Smooth muscle cell (in vitro differentiated cells): Measurements from ENCODE around the gene PDLIM1. TPM values are rescaled to one million over a fixed set of nuclear protein-coding genes. Genes with fewer than 3 reads are reported as not detected.

ENCODE experiments used
- DNase-seq: peaks from one replicate; lab custom pipeline; 2025; ENCODE audit not compliant: unreplicated experiment; lab: John Stamatoyannopoulos, UW
- H2AFZ ChIP-seq: fragments of 200-600 bp; sonication (generic); 2 replicates; pipeline ENCODE4 v1.6.0; 2016; ENCODE audit warnings: antibody characterized with exemption, low read depth, mild to moderate bottlenecking
- H3F3A ChIP-seq: fragments of 200-600 bp; sonication (generic); 2 replicates; pipeline ENCODE4 v1.6.0; 2017; ENCODE audit warnings: antibody characterized with exemption, low read depth
- H3K27ac ChIP-seq: fragments of 200-600 bp; sonication (generic); 2 replicates; pipeline ENCODE4 v1.5.1; 2016; ENCODE audit warnings: low read depth, mild to moderate bottlenecking
- H3K27me3 ChIP-seq: fragments of 200-600 bp; sonication (generic); 2 replicates; pipeline ENCODE4 v1.6.1; 2016; ENCODE audit warnings: low read depth, mild to moderate bottlenecking
- H3K36me3 ChIP-seq: fragments of 200-600 bp; sonication (generic); 2 replicates; pipeline ENCODE4 v1.5.1; 2016; ENCODE audit warnings: low read depth
- H3K4me1 ChIP-seq: fragments of 200-600 bp; sonication (generic); 2 replicates; pipeline ENCODE4 v1.5.1; 2016; ENCODE audit warnings: low read depth
- H3K4me2 ChIP-seq: fragments of 200-600 bp; sonication (generic); 2 replicates; pipeline ENCODE4 v1.6.0; 2016; ENCODE audit warnings: mild to moderate bottlenecking
- H3K4me3 ChIP-seq: fragments of 200-600 bp; sonication (generic); 2 replicates; pipeline ENCODE4 v1.5.1; 2016; ENCODE audit warnings: mild to moderate bottlenecking
- H3K79me2 ChIP-seq: fragments of 200-600 bp; sonication (generic); 2 replicates; pipeline ENCODE4 v1.6.0; 2016; ENCODE audit warnings: low read depth, mild to moderate bottlenecking
- H3K9ac ChIP-seq: fragments of 200-600 bp; sonication (generic); 2 replicates; pipeline ENCODE4 v1.6.0; 2016; ENCODE audit warnings: low read depth
- H3K9me3 ChIP-seq: fragments of 200-600 bp; sonication (generic); replicated peaks from 2 replicates; pipeline ENCODE4 v1.5.1; 2016; ENCODE audit warnings: low read depth
- H4K20me1 ChIP-seq: fragments of 200-600 bp; sonication (generic); 2 replicates; pipeline ENCODE4 v1.6.0; 2016; ENCODE audit warnings: low read depth
- whole genome bisulfite sequencing: methylation state at CpG from one replicate; pipeline ENCODE4 v1.1.7; 2016; ENCODE audit warnings: low lambda C conversion rate; 5-methylcytosine and 5-hydroxymethylcytosine counted together
- polyA plus RNA-seq: library from polyadenylated mRNA; unstranded; fragments of >200 nt; fragmentation: Nextera tagmentation; extraction: Ambion mirVana; gene quantifications from 2 replicates; pipeline ENCODE4 v1.2.1, GENCODE V29; 2016
- total RNA-seq: library from RNA; depleted of rRNA; stranded (reverse); fragments of >200 nt; gene quantifications from 2 replicates; pipeline ENCODE4 v1.2.3, GENCODE V29; 2014
- TF ChIP-seq, protein P1 (sequence below): fragments of 200-600 bp; sonication (generic); IDR thresholded peaks from 2 replicates; pipeline ENCODE4 v1.5.1; 2017; ENCODE audit warnings: borderline replicate concordance, mild to moderate bottlenecking, antibody characterized with exemption; ENCODE audit not compliant: insufficient read depth, poor library complexity, severe bottlenecking

PDLIM1 gene
- total and polyA plus RNA-seq, 2 experiments from 2014 or later = 102 to 187 TPM

DNA sequence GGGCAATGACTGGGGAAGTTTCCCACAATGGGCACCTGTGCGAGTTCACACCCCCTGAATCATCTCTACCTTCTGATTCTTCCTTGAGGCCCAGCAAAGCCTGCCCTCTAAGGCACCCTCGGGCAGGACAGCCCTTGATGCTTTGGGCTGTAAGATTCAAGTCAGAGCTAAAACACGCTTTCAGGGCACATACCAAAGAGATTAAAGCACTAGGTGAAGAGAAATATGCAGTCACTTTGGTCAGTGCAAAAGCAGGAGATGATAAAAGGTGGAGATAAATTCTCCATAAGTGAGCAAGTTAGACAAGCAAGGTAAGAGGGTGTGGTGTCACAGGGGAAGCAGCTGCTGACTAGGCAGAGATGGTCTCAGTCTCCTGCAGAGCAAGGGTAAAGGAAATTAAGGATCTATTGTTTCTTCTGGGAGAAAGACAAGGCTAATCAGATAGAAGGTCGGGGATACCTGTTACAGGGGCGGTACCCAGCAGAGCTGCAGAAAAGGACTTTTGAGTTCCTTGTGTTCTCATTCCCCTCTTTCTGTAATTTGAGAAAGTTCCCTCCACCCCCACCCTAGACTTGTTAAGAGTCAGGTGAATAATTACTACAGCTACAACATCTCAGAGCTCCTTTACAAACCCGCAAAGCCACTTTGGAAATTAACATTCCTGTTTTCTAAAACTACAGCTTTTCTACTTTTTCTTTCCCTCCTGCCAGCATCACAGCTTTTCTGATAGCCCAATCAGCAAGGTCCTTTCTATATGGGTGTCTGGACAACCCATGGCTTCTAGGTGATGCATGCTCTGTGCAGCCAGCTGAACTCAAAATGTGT lies 26.4 kb downstream of the PDLIM1 start:
- no peaks in the 10 kb centered on the region for H4K20me1 ChIP-seq
- H3K9me3 ChIP-seq = no peaks in the 10 kb centered on the region
- peak overlapping the region; percentile 100 for H3K27ac ChIP-seq
- H2AFZ ChIP-seq = no peak overlapping the region
- H3F3A ChIP-seq = peaks cover 32% of the 10 kb centered on the region
- no peak for DNase-seq
- peaks cover 45% of the 10 kb centered on the region for H3K4me1 ChIP-seq
- H3K4me2 ChIP-seq = no peak overlapping the region
- H3K27me3 ChIP-seq = no peaks in the 10 kb centered on the region
- TF ChIP-seq, protein P1, sequence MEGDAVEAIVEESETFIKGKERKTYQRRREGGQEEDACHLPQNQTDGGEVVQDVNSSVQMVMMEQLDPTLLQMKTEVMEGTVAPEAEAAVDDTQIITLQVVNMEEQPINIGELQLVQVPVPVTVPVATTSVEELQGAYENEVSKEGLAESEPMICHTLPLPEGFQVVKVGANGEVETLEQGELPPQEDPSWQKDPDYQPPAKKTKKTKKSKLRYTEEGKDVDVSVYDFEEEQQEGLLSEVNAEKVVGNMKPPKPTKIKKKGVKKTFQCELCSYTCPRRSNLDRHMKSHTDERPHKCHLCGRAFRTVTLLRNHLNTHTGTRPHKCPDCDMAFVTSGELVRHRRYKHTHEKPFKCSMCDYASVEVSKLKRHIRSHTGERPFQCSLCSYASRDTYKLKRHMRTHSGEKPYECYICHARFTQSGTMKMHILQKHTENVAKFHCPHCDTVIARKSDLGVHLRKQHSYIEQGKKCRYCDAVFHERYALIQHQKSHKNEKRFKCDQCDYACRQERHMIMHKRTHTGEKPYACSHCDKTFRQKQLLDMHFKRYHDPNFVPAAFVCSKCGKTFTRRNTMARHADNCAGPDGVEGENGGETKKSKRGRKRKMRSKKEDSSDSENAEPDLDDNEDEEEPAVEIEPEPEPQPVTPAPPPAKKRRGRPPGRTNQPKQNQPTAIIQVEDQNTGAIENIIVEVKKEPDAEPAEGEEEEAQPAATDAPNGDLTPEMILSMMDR = no peak
- WGBS = 57% methylated on average over 6 of the region's 6 CpGs
- H3K4me3 ChIP-seq = no peak overlapping the region
- no peaks in the 10 kb centered on the region for H3K36me3 ChIP-seq
- peaks cover 6% of the 10 kb centered on the region for H3K79me2 ChIP-seq
- H3K9ac ChIP-seq = peak overlapping the region; percentile 38

DNA sequence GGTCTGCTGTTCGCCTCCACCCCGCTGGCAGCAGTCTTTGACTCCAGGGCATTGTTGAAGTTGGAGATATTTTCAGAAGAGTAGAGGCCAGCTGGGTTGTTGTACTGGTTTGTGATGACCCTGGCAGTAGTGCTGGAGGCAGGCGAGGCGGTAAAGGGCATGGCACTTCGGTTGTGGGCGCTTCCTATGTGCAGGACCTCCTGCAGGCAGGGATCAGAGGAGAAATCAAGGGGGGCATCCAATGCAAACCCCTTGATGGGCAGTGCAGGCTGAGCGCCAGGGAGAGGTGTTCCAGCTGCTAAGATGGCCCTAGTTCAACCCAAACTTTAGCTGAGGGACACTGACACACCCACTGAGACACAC lies 27.0 kb downstream of the PDLIM1 start:
- Histone ChIP-seq H3K36me3 (no peaks in the 10 kb centered on the region), H4K20me1 (no peaks in the 10 kb centered on the region), H3K9me3 (no peaks in the 10 kb centered on the region), H3K27ac (peak overlapping the region; percentile 100), H3K9ac (peak overlapping the region; percentile 32), H3K79me2 (peaks cover 7% of the 10 kb centered on the region), H2AFZ (no peak overlapping the region), H3K27me3 (no peaks in the 10 kb centered on the region), H3K4me3 (no peak overlapping the region), H3K4me1 (peaks cover 45% of the 10 kb centered on the region), H3K4me2 (no peak overlapping the region), H3F3A (peaks cover 27% of the 10 kb centered on the region)
- TF ChIP-seq, protein P1 = no peak
- DNase-seq = no peak
- WGBS = 84% methylated on average over 7 of the region's 7 CpGs

DNA sequence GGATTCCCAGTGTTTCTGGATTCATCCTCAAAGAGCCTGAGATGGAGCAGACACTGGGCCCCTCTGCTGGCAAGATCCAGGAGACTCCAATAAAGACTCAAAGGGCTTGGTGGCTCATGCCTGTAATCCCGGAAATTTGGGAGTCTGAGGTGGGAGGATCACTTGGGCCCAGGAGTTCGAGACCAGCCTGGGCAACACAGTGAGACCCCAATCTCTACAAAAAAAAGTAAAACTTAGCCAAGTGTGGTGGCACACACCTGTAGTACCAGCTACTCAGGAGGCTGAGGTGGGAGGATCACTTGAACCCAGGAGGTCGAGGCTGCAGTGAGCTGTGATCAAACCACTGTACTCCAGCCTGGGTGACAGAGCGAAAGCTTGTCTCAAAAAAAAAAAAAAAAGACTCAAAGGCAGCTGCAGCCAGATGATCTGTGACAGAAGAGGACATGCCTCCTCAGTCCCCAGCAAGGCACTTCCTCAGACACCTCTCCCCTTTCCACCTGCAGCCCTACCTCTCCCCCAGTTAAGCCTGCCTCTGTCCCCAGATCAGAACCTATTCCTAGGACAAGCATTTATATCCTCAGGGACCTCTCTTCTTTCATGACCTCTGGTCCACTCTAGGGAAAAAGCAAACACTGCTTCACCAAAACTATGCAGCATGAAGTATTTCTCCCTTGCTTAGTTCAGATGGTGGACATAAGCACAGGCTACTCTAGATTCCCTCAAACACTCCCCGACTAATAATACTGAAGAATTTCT lies 27.9 kb downstream of the PDLIM1 start:
- Histone ChIP-seq H3K4me1 (peaks cover 42% of the 10 kb centered on the region), H3K4me3 (no peak overlapping the region), H3K9ac (peak overlapping the region; percentile 32), H3K4me2 (no peak overlapping the region), H3K27me3 (no peaks in the 10 kb centered on the region), H4K20me1 (no peaks in the 10 kb centered on the region), H2AFZ (no peak overlapping the region), H3F3A (peaks cover 22% of the 10 kb centered on the region), H3K79me2 (peaks cover 15% of the 10 kb centered on the region), H3K9me3 (no peaks in the 10 kb centered on the region), H3K36me3 (peaks cover 6% of the 10 kb centered on the region), H3K27ac (peak overlapping the region; percentile 100)
- TF ChIP-seq, protein P1 = no peak
- no peak for DNase-seq
- 79% methylated on average over 5 of the region's 5 CpGs for WGBS
